ENCODE results near the gene SPAG9. TPM values are rescaled to one million over a fixed set of nuclear protein-coding genes. Genes with fewer than 3 reads are reported as not detected.
"Not testable (repeated sequence)": the region's sequence is repeated elsewhere in the genome, so short reads cannot be mapped to it uniquely, and the experiment has no call there.

SPAG9 gene
- total RNA-seq, 1 donor from 2014 or later: 307 TPM

DNA sequence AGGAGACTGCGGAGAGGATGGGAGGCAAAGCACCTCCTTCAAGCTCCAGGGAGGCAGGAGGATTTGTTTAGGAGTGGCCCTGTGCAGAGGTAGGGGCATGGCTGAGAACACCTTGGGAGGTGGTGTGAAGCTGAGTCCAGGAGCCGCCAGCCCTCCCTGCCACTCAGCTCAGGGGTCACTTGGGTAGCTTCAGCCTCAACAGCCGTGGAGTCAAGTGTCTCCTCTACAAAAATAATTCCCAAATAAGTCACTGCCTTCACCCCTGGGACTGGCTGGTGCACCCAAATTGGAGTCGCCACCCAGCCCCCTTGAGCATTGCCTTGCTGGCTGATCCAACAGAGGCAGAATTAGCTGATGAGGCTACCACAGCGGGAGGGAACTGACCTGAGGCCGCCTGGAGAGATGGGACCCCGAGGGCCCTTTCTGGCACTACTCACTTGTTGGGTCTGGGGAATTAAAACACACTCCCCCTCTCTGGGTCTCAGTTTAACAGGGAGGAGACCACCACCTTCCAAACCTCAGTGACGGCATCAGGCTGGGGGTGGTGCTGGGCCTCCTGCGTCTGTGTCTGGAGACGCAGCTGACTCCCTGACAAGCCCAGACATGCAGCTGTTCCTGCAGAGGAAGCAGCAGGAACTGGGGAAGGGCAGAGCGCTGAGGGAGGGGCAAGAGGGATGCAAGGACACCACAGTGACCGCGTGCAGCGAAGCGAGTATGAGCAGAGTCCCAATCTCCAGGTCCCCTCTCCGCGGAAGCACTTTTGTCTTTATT lies 166.7 kb downstream of the SPAG9 start:
- DNase-seq: no peak

- no peak for DNase-seq
Observed at GRCh38 chr17:50953518-50953830, 167.2 kb downstream of the SPAG9 start.

- no peak for DNase-seq
Observed at GRCh38 chr17:50952889-50953288, 167.8 kb downstream of the SPAG9 start.

DNA sequence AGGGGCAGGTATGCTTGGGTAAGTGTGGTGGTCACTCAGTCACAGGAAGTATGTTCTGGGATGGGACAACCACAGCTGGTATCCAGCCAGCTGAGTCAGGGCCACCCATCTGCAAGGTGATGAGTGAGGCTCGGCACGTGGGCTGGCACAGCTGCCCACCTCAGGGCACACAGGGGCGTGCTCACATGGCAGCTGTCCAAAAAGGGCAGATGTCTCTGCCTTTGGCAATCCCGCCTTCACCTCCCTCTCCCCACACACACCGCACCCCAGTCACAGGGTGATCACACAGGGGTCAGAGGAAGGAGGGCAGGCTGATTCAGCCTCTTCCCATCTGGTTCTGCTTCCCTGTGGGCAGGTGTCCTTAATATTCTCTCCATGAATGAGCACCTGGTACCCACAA lies 168.7 kb downstream of the SPAG9 start:
- DNase-seq: no peak

DNA sequence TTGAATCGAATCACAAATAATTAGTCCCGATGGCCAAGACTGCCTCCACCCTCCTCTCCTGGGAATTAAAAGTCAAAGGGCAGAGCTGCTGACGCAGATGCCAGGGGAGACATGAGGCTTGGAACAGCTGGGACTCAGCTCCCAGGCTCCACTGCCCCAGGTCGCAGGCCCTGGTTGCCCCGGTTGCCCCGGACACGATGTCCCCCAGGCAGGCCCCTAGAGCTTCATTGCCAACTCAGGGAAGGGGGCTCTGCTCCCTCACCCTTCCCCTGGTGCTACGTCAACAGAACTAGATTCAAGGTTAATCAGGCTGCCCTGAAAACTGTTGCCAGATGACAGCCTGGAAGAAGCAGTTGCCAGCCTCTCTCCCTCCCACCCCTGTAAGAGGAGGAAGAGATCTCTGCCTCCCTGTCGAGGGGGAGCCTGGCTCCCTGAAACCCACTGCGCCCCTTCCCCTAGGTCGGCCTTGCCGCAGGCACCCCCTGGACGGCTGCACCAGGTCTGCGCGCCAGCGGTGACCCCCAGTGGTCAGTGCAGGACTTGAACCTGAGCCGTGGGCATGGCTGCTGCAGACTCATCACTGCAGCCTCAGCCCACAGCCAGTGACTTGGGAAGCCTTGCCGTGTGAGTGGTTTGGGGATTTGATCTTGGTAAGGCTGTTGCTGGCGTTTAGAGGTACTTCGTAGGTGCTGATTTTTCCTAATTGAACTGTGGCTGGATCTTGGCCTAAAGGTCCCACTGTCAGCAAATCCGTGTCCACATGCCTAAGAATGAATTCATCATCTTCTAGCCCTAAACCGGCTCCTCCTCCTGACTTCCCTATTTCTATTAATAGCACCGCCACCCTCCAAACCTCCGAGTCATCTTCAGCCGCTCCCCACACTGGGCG lies 170.4 kb downstream of the SPAG9 start:
- peak; percentile 53 for DNase-seq

- DNase-seq: no peak
Observed at GRCh38 chr17:50949128-50949988, 171.3 kb downstream of the SPAG9 start.

GRCh38 chr17:50948711-50949110 lies 172.0 kb downstream of the SPAG9 start:
- DNase-seq: no peak

DNA sequence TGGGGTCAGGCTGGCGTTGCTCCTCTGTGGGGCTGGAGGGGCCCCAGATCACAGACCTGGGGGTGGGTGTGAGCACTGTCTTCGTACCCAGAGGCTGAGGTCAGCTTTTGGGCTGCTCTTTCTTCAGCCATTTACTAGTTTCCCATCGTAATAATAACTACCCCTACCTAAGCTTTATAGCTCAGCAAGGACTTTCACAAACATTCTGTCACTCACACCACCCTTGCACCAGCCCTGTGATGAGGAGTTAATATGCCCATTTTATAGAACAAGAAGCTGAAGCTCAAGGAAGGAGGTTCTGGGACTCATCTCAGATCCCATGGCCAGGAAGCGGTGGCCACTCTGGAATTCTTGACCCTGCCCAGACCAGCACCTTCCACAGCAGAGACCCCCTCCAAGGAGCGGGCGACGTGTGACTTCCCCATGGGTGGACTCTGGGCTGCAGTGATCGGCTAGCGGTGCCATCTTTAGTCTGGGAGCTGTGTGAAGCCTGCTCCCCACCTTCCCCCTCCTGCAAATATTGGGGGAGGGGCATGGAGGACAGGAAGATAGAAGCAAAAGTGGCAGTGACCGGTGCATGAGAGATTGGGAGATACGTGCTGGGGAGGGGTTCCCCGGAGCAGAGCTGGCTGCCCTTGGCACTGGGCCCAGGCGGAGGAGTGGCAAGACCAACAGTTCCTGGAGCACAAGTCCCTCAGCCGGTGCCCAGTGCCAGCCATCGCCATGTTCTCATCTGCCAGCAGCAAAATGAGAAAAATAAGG lies 172.7 kb downstream of the SPAG9 start:
- no peak for DNase-seq

DNA sequence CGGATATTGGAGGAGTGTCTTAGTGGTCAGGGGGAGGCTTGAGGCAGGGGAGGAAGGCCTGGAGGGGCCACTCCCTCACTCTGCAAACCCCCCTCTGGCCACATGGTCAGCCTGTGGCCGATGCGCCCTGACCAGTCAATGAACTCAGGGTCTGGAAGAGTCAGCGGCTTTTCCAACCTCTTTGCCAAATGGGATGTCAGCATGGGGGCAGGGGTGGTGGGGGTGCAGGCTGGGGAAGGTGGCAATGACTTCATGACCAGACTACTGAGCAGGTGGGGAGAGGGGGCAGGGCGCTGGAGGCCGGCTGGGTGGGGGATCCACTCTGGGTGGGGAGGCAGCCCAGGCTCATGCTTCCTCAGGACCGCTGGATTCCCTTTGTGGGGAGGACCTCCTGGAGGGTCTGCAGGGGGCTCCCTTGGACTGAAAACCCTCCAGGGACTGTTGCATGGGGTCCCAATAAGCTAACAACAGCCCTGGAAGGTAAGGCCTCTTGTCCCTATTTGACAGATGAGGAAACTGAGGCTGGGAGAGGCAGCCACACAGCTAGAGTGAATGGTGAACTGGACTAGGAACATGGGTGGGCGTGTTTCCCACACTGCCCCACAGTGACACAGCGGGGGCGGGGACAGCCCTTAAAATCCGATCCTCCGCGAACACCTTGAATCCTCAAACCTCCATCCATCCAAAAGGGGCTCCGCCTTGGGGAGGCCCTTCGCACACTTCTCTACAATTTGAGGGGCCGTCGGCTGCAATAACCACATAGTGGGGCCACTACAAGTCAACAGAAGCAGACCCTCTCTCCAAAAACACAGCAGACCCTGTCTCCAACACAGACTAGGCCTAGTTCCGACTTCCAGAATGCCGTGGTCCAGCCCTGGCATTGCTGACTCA lies 173.5 kb downstream of the SPAG9 start:
- no peak for DNase-seq

GRCh38 chr17:50946223-50946890 lies 174.3 kb downstream of the SPAG9 start:
- DNase-seq: no peak

DNA sequence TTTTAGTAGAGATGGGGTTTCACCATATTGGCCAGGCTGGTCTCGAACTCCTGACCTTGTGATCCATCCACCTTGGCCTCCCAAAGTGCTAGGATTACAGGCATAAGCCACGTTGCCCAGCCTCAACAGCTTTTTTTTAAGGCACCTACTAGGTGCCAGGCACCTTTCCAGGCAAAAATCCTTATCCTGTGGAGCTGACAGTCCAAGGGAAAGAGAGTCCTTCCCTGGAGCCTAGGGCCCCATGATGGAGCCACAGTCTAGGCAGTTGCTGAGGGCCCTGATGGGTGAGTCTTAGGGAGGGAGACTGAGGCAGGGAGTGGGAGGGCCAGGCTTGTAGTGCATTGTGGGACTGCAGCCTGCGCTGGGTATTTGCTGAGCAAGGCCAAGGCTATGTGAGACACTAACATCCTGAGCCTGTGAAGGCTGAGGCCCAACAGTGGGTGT lies 174.9 kb downstream of the SPAG9 start:
- no peak for DNase-seq

GRCh38 chr17:50944902-50945720 lies 175.6 kb downstream of the SPAG9 start:
- no peak for DNase-seq

DNA sequence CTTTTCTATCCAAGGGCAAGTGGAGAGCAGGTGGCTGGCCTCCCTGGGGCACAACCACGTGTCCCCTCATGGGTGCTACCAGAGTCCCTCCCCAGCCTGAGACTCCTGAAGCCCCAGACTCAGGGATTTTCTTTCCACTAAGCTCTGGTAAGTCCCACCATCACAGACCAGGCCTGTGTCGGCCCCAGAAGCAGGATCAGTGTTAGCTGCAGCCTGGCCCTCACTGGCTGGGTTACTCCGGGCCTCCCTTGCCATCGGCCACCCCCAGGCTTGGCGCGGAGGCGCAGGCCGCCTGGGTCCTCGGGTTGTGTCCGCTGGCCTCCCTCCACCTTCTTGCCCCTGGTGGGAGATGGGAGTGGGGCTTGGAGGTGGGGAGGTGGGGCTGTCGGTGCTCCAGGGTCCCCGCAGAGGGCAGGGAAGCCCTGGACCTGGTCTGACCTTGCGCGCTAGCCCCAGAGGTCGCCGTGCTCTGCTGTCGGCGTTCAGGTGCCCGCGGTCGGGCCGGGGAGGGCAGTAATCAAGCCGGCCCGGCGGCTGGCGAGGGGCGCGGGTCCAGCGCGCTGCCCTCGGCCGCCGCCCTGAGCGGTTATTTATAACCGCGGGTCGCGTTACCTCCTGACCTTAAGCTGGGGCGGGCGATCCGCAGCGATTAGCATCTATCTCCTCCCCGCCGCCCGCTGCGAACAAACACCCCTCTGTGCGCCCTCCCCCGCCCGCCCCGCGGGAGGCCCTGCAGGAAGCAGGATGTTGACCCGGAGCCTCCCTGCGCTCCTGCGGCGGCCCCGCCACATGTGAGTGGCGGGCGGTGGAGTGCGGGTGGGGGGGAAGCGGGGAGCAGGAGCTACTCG lies 176.4 kb downstream of the SPAG9 start:
- DNase-seq: peak; percentile 63

DNA sequence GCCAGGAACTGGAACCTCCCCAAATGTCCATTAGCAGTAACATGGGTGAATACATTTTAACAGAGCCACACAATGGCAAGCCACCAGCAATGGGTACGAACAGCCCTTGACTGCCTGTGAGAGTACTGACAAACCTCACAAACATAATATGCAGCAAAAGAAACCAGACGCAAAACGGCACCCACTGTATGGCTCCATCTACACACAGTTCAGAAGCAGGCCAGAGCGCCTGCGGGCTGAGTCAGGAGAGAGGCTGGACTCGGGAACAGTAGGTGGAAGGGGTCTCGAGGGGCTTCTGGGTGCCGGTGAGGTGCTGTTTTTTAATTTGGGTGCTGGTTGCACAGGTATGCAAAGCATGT lies 177.1 kb downstream of the SPAG9 start:
- no peak for DNase-seq

DNA sequence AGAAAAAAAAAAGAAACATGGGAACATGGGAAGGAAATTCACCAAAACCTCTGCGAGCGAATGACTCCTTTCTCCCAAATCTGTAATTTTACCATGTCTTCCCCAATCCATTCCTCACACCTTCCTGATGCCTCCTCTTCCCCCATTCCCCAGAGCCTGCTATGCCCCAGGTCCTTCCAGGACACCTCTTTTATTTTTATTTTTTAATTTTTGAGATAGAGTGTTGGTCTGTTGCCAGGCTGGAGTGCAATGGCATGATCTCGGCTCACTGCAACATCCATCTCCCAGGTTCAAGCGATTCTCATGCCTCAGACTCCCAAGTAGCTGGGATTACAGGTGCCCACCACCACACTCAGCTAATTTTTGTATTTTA lies 179.0 kb downstream of the SPAG9 start:
- DNase-seq: not testable (repeated sequence)

DNA sequence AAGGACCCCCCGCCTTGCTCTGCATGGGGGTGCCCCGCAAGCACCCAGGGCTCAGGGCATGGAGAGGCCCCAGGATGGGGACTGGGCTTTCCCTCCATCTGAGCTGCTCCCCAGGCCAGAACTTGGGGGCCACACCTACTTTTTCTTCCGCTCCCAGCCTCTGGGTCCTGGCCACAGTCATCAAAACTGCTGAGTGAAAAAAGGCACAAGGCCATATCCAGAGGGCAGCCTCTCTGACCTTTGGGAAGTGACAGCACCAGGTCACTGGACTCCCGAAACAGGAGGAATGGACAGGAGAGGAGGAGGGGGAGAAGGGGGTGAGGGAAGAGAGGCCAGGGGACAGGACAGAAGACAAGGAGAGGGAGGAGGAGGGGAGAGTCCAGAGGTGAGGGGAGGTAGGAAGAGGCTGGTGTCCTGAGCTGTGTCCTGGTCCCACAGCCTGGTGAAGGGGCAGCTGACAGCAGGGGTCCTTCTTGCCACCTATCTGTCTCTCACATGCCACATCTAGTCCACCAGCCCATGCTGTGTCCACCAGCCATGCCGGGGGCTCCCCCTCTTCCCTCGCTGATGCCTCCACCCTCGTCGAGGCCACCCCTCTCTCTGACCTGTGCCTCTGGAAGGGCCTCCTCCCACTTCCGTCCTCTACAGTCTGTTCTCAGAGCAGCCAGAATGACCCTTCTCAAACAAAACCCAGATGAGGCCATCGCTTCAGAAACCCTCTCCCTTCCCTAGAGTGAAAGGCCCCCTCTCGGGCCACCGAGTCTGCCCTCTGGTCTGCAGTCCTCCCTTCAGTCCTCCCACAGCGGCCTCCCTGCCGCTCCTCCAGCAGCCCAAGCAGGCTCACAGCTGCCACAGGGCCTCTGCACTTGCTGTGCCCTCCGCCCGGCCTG lies 180.6 kb downstream of the SPAG9 start:
- DNase-seq: no peak

GRCh38 chr17:50939542-50939794 lies 181.2 kb downstream of the SPAG9 start:
- DNase-seq: no peak

Data from occipital lobe (tissue), 2 donors.